Measurements from ENCODE around the gene SPDYE17.
"Not testable (repeated sequence)": the region's sequence is repeated elsewhere in the genome, so short reads cannot be mapped to it uniquely, and the experiment has no call there.

Gene SPDYE17

GRCh38 chr7:77026349-77026748, 5.8 kb downstream of the SPDYE17 start:
- H2AFZ ChIP-seq (ENCODE audit: low read depth, low read length); H3K9ac ChIP-seq (ENCODE audit: low read length); H3K36me3 ChIP-seq (replicated peaks; ENCODE audit: low read depth, low read length); H3K4me2 ChIP-seq (ENCODE audit: low read length); H3K27ac ChIP-seq (ENCODE audit: low read length); H4K20me1 ChIP-seq (ENCODE audit: insufficient read depth, low read length); H3K9me3 ChIP-seq (ENCODE audit: insufficient read depth, low read length); H3K27me3 ChIP-seq (ENCODE audit: low read depth, low read length); H3K79me2 ChIP-seq (ENCODE audit: low read length); H3K4me1 ChIP-seq (ENCODE audit: low read length); H3K4me3 ChIP-seq (ENCODE audit: low read length): not testable (repeated sequence)

GRCh38 chr7:77010074-77010680, 22.0 kb downstream of the SPDYE17 start:
- H2AFZ ChIP-seq (ENCODE audit: low read depth, low read length); H4K20me1 ChIP-seq (ENCODE audit: insufficient read depth, low read length); H3K4me2 ChIP-seq (ENCODE audit: low read length); H3K4me1 ChIP-seq (ENCODE audit: low read length); H3K9ac ChIP-seq (ENCODE audit: low read length); H3K27me3 ChIP-seq (ENCODE audit: low read depth, low read length); H3K9me3 ChIP-seq (ENCODE audit: insufficient read depth, low read length); H3K27ac ChIP-seq (ENCODE audit: low read length); H3K79me2 ChIP-seq (ENCODE audit: low read length); H3K4me3 ChIP-seq (ENCODE audit: low read length); H3K36me3 ChIP-seq (replicated peaks; ENCODE audit: low read depth, low read length): not testable (repeated sequence)

GRCh38 chr7:77008000-77008399, 24.2 kb downstream of the SPDYE17 start:
- H2AFZ ChIP-seq (ENCODE audit: low read depth, low read length); H3K9ac ChIP-seq (ENCODE audit: low read length); H3K36me3 ChIP-seq (replicated peaks; ENCODE audit: low read depth, low read length); H3K27me3 ChIP-seq (ENCODE audit: low read depth, low read length); H3K9me3 ChIP-seq (ENCODE audit: insufficient read depth, low read length); H3K4me1 ChIP-seq (ENCODE audit: low read length); H3K4me2 ChIP-seq (ENCODE audit: low read length); H3K79me2 ChIP-seq (ENCODE audit: low read length); H3K4me3 ChIP-seq (ENCODE audit: low read length); H4K20me1 ChIP-seq (ENCODE audit: insufficient read depth, low read length); H3K27ac ChIP-seq (ENCODE audit: low read length): not testable (repeated sequence)

- H3K4me3 ChIP-seq (ENCODE audit: low read length); H3K4me1 ChIP-seq (ENCODE audit: low read length); H3K27me3 ChIP-seq (ENCODE audit: low read depth, low read length); H3K36me3 ChIP-seq (replicated peaks; ENCODE audit: low read depth, low read length); H3K9ac ChIP-seq (ENCODE audit: low read length); H3K27ac ChIP-seq (ENCODE audit: low read length); H2AFZ ChIP-seq (ENCODE audit: low read depth, low read length); H4K20me1 ChIP-seq (ENCODE audit: insufficient read depth, low read length); H3K9me3 ChIP-seq (ENCODE audit: insufficient read depth, low read length); H3K79me2 ChIP-seq (ENCODE audit: low read length); H3K4me2 ChIP-seq (ENCODE audit: low read length): not testable (repeated sequence)
Measured at GRCh38 chr7:77006127-77007110, 25.7 kb downstream of the SPDYE17 start.

GRCh38 chr7:77005461-77006057, 26.6 kb downstream of the SPDYE17 start:
- H3K27me3 ChIP-seq (ENCODE audit: low read depth, low read length); H3K79me2 ChIP-seq (ENCODE audit: low read length); H3K9me3 ChIP-seq (ENCODE audit: insufficient read depth, low read length); H3K4me3 ChIP-seq (ENCODE audit: low read length); H2AFZ ChIP-seq (ENCODE audit: low read depth, low read length); H3K9ac ChIP-seq (ENCODE audit: low read length); H3K4me2 ChIP-seq (ENCODE audit: low read length); H4K20me1 ChIP-seq (ENCODE audit: insufficient read depth, low read length); H3K27ac ChIP-seq (ENCODE audit: low read length); H3K36me3 ChIP-seq (replicated peaks; ENCODE audit: low read depth, low read length); H3K4me1 ChIP-seq (ENCODE audit: low read length): not testable (repeated sequence)

- not testable (repeated sequence) for H3K4me2 ChIP-seq (ENCODE audit: low read length); H3K4me1 ChIP-seq (ENCODE audit: low read length); H2AFZ ChIP-seq (ENCODE audit: low read depth, low read length); H3K27me3 ChIP-seq (ENCODE audit: low read depth, low read length); H3K4me3 ChIP-seq (ENCODE audit: low read length); H3K27ac ChIP-seq (ENCODE audit: low read length); H3K9me3 ChIP-seq (ENCODE audit: insufficient read depth, low read length); H3K79me2 ChIP-seq (ENCODE audit: low read length); H3K9ac ChIP-seq (ENCODE audit: low read length); H3K36me3 ChIP-seq (replicated peaks; ENCODE audit: low read depth, low read length); H4K20me1 ChIP-seq (ENCODE audit: insufficient read depth, low read length)
Measured at GRCh38 chr7:77004151-77004550, 28.0 kb downstream of the SPDYE17 start.

- H3K36me3 ChIP-seq (replicated peaks; ENCODE audit: low read depth, low read length); H2AFZ ChIP-seq (ENCODE audit: low read depth, low read length); H3K27me3 ChIP-seq (ENCODE audit: low read depth, low read length); H3K9me3 ChIP-seq (ENCODE audit: insufficient read depth, low read length); H3K27ac ChIP-seq (ENCODE audit: low read length); H3K4me2 ChIP-seq (ENCODE audit: low read length); H4K20me1 ChIP-seq (ENCODE audit: insufficient read depth, low read length); H3K4me3 ChIP-seq (ENCODE audit: low read length); H3K79me2 ChIP-seq (ENCODE audit: low read length); H3K9ac ChIP-seq (ENCODE audit: low read length); H3K4me1 ChIP-seq (ENCODE audit: low read length): not testable (repeated sequence)
Measured at GRCh38 chr7:77003241-77003640, 28.9 kb downstream of the SPDYE17 start.

GRCh38 chr7:77002678-77003233, 29.4 kb downstream of the SPDYE17 start:
- H3K79me2 ChIP-seq (ENCODE audit: low read length); H3K36me3 ChIP-seq (replicated peaks; ENCODE audit: low read depth, low read length); H4K20me1 ChIP-seq (ENCODE audit: insufficient read depth, low read length); H3K27ac ChIP-seq (ENCODE audit: low read length); H3K4me2 ChIP-seq (ENCODE audit: low read length); H3K9ac ChIP-seq (ENCODE audit: low read length); H3K9me3 ChIP-seq (ENCODE audit: insufficient read depth, low read length); H3K27me3 ChIP-seq (ENCODE audit: low read depth, low read length); H3K4me1 ChIP-seq (ENCODE audit: low read length); H2AFZ ChIP-seq (ENCODE audit: low read depth, low read length); H3K4me3 ChIP-seq (ENCODE audit: low read length): not testable (repeated sequence)

GRCh38 chr7:77002104-77002503, 30.1 kb downstream of the SPDYE17 start:
- H3K4me3 ChIP-seq (ENCODE audit: low read length); H3K9ac ChIP-seq (ENCODE audit: low read length); H3K4me1 ChIP-seq (ENCODE audit: low read length); H3K36me3 ChIP-seq (replicated peaks; ENCODE audit: low read depth, low read length); H3K79me2 ChIP-seq (ENCODE audit: low read length); H3K4me2 ChIP-seq (ENCODE audit: low read length); H2AFZ ChIP-seq (ENCODE audit: low read depth, low read length); H3K27ac ChIP-seq (ENCODE audit: low read length); H4K20me1 ChIP-seq (ENCODE audit: insufficient read depth, low read length); H3K27me3 ChIP-seq (ENCODE audit: low read depth, low read length); H3K9me3 ChIP-seq (ENCODE audit: insufficient read depth, low read length): not testable (repeated sequence)
